DMS 273 treated with DMSO at 0.1 percent for 48 hours (cell line): ENCODE data around the gene WWOX.

ENCODE experiments used
- DNase-seq: peaks from one replicate; lab custom pipeline; 2025; lab: John Stamatoyannopoulos, UW

The WWOX gene

GRCh38 chr16:79100447-79100846 is 1001.0 kb downstream of the WWOX start:
- no peak for DNase-seq

GRCh38 chr16:79101491-79101890 is 1002.0 kb downstream of the WWOX start:
- no peak for DNase-seq

DNA sequence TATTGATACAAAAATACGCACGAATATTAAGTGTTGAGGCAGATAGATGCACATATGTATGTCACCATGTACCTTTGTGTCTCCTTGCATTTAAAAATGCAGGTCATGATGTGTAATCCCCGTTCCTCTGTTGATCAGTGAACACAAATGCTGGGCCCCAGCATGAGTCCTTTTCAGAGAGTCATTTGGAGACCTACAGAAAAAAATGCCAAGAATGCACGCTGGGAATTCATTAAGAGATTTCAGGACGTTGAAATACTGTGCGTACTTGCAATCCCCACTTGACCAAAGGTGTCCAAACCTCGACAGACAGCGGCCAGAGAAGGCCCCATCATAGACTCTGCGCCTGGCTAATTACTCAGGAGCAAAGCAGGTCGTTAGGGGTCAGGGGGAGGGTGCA is 1005.1 kb downstream of the WWOX start:
- no peak for DNase-seq

DNA sequence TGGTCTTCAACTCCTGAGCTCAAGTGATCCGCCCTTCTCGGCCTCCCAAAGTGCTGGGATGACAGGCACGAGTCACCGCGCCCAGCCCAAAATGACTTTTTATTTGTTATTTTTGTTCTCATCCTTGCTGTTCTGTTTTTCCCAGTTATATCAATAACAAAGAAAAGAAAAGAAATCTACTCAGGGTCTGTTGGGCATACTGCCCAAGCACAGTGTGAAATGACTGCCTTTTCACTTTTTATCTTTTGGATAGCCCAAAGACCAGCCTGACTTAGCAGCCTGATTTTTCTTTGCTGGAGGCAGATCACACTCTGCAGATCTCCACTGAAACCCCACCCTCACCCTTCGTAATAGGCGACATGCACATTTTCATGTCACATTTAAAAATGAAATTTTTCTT is 1007.8 kb downstream of the WWOX start:
- DNase-seq = no peak

DNA sequence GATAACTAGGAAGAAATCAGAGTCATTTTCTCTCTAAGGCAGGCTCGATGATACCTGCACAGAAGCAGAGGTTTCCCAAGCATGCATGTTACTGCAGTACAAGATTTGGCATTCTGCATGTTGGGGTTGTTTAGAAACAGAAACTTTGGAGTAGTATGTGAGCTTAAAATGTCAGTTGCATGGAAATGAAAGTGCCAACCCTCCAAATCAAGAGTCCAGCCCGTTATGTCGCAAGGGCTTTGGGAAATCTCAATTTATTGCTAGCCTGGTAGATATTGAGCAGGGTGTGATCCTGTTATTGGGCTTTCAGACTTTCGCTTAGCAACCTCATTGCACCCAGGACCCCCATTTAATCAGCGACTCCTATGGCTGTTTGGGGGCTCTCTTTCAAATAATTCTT is 1010.3 kb downstream of the WWOX start:
- DNase-seq = no peak

- no peak for DNase-seq
These were observed 1010.8 kb downstream of the WWOX start for GRCh38 chr16:79110242-79110641.

GRCh38 chr16:79110953-79111352 is 1011.5 kb downstream of the WWOX start:
- no peak for DNase-seq

GRCh38 chr16:79112462-79112861 is 1013.0 kb downstream of the WWOX start:
- no peak for DNase-seq

GRCh38 chr16:79113826-79114225 is 1014.4 kb downstream of the WWOX start:
- no peak for DNase-seq

DNA sequence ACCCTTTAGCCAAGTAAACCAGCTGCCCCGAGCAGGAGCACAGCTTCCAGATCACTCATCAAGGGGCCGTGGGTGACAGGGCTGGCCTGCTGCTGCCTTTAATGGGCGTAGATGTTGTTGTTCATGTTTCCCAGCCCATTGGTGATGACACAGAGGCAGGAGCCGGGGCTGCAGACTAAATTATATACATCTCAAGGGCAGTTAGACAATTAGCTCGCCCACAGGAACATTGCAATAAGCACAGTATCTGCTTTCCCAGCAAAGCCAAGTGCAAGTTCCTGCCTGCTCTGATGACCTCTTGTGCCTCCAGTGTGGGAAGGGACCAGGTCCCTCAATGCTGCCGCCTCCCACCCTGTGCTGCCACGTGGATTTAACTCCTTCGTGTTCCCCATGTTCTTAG is 1015.3 kb downstream of the WWOX start:
- DNase-seq = no peak

- no peak for DNase-seq
These were observed 1022.5 kb downstream of the WWOX start for GRCh38 chr16:79121906-79122305.

DNA sequence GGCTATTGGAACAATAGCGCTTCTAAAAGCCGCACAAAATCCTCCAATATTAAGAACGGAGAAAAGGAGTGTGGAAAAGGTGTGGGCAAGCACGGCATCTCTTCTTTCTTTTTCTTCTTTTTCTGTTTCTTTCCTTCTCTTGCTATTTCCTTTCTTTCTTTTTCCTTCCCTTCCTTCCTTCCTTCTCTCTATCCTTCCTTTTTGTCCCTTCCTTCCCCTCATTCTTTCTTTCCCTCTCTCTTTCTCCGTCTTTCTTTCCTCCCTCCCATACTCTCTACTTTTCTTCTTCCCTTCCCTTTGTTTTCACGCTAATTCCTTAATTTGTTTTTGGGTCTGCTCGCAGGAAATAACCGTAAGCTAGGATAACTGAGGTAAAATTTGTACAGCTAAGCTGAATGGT is 1022.9 kb downstream of the WWOX start:
- no peak for DNase-seq

- DNase-seq = no peak
These were observed 1024.7 kb downstream of the WWOX start for GRCh38 chr16:79124016-79124756.

DNA sequence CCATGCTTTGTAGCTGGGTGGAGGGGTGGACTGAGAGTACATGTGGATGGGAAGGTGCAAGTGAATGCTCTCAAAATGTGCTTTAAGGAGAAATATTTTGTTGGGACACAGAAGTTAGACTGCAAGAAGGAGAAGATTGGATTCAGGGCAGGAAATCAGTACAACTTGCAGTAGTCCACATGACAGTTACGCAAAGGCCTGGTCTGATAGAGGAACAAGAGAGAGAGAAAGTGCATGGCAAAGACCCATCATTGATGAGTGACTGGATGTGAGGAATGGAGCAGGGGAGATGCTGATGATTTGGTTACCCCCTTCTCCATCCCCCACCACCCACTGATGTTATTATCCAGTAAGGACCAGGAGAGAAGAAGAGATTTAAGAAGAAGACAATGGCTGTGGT is 1028.3 kb downstream of the WWOX start:
- DNase-seq = no peak

DNA sequence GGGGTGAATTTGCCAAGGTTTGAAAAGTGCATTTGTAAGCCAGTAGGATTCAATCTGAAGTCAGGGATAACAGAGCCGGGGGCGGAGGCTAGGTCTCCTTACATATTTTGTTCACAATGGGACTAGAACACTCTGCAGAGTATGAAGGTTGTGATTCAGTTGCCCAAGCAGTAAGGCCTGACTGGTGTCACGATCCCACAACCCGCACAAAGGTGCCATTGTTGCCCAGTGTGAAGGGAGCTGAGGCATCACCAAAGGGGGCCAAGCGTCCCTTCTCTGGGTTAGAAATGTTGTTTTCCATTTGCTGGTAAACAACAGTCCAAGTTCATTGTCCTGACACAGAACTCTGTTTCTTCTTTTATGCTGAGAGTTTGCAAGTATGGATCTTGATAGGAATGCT is 1029.3 kb downstream of the WWOX start:
- DNase-seq = no peak

- no peak for DNase-seq
These were observed 1031.2 kb downstream of the WWOX start for GRCh38 chr16:79130616-79131015.

- DNase-seq = no peak
These were observed 1032.0 kb downstream of the WWOX start for GRCh38 chr16:79131321-79132075.

- no peak for DNase-seq
These were observed 1033.2 kb downstream of the WWOX start for GRCh38 chr16:79132701-79133100.

DNA sequence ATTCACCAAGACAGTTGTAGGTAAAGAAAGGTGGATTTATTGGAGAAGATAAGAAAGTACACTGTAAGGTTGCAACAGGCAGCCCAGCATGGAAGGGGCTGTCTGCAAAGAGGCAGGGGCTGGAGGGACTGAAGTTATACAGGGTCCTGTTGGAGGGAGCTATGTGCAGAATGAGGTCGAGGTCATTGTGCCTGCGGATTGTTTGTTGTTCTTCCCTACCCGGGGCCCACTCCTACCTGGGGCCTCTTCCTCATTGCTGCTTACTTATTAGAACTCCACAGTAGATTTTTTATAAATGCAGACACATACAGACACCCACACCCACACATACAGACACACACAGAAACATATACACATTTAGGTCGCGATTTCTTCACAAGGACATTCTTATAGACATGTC is 1034.8 kb downstream of the WWOX start:
- no peak for DNase-seq

GRCh38 chr16:79136955-79137354 is 1037.5 kb downstream of the WWOX start:
- no peak for DNase-seq

DNA sequence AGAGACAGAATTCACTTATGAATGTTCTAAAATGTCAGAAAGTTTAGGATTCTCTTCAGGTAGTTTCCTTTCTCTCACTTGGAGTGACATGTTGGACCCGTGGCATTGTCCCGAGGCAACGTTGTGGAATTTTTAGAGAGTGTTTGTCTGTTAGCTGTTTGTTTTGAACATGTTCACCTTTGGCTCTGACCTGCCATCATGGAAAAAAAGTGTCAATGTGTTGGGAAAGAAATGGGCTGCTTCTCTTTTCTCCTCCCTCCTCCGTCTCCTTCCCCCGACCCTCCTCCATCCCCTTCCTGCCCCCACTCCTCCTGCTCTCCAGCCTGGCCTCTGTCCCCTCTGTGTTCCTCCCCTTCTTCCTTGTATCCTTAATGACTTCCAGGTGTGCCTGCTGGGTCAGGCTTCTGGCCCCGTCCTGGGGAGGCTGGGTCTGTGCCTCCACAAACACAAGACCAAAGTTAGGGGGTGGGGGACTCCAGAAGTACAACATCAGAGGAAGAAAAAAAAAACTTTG is 1038.0 kb downstream of the WWOX start:
- no peak for DNase-seq

- no peak for DNase-seq
These were observed 1040.3 kb downstream of the WWOX start for GRCh38 chr16:79139799-79140198.

- DNase-seq = no peak
These were observed 1043.6 kb downstream of the WWOX start for GRCh38 chr16:79143026-79143425.
